WI38 (cell line): ENCODE results near the gene SLC35F3.
"Not testable (repeated sequence)": the region's sequence is repeated elsewhere in the genome, so short reads cannot be mapped to it uniquely, and the experiment has no call there.

Source experiments
- H3K4me3 ChIP-seq: 2 replicates; pipeline ENCODE4 v1.5.1; 2011; ENCODE audit warnings: low read depth, mild to moderate bottlenecking, control low read depth, low read length
- CTCF ChIP-seq: IDR thresholded peaks from 2 replicates; pipeline ENCODE4 v1.5.1; 2012; ENCODE audit warnings: low read depth, mild to moderate bottlenecking, control low read depth, low read length

Gene SLC35F3

GRCh38 chr1:234148816-234149215 lies 244.3 kb downstream of the SLC35F3 start:
- TF ChIP-seq CTCF = no peak
- H3K4me3 ChIP-seq = no peak overlapping the region

- no peak for TF ChIP-seq CTCF
- no peak overlapping the region for H3K4me3 ChIP-seq
These were observed 244.7 kb downstream of the SLC35F3 start for GRCh38 chr1:234149217-234149616.

GRCh38 chr1:234150892-234151291 lies 246.4 kb downstream of the SLC35F3 start:
- H3K4me3 ChIP-seq = no peak overlapping the region
- no peak for TF ChIP-seq CTCF

GRCh38 chr1:234152344-234152743 lies 247.9 kb downstream of the SLC35F3 start:
- not testable (repeated sequence) for H3K4me3 ChIP-seq

- TF ChIP-seq CTCF = peak; percentile 66
- H3K4me3 ChIP-seq = no peak overlapping the region
These were observed 250.1 kb downstream of the SLC35F3 start for GRCh38 chr1:234154320-234155251.

- TF ChIP-seq CTCF = no peak
- no peak overlapping the region for H3K4me3 ChIP-seq
These were observed 258.2 kb downstream of the SLC35F3 start for GRCh38 chr1:234162661-234163060.

- no peak for TF ChIP-seq CTCF
- no peak overlapping the region for H3K4me3 ChIP-seq
These were observed 258.9 kb downstream of the SLC35F3 start for GRCh38 chr1:234163267-234163919.
